ENCODE results near the gene ABL2.
"Not testable (repeated sequence)": the region's sequence is repeated elsewhere in the genome, so short reads cannot be mapped to it uniquely, and the experiment has no call there.

The ABL2 gene

DNA sequence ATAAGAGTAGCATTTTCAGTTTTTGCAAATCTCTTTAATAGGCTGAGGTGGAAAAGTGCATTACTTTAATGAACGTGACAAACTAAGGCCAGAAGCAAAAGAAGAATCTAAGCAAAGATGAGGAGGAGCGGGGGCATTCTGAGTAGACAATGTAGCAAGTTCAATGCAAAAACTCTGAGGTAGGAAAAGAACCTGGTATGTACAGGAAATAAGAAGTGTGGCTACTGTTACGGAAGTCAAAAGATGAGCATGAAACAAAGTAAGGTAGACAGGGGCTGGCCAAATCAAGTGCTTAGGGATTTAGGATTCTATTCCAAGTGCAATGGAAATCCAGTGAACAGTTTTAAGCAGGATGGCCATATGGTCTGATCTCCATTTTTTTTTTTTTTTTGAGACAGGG is 84.0 kb downstream of the ABL2 start:
- H3K9me3 ChIP-seq (ENCODE audit: insufficient read depth, low read length): 0 out of 2 replicates have a peak, but pooled peaks cover under 1% of the 10 kb centered on the region
- H3K4me1 ChIP-seq (ENCODE audit: insufficient read depth, insufficient read length): no peaks in the 10 kb centered on the region
- DNase-seq (ENCODE audit: low read depth, low spot score): no peak
- no peak overlapping the region for H3K9ac ChIP-seq (ENCODE audit: insufficient read length, low read depth)
- TF ChIP-seq YY1 (IDR thresholded peaks at IDR 0.05; ENCODE audit: insufficient read depth, insufficient read length) (no peak), SUZ12 (IDR thresholded peaks at IDR 0.05; ENCODE audit: extremely low read depth, insufficient read depth, insufficient read length) (no peak), ZNF274 (IDR thresholded peaks at IDR 0.05; ENCODE audit: low read depth, low read length) (no peak)
- H3K4me3 ChIP-seq (ENCODE audit: insufficient read length, low read depth): no peak overlapping the region
- H3K36me3 ChIP-seq (ENCODE audit: insufficient read depth, insufficient read length, low read length): peaks cover 9% of the 10 kb centered on the region
- H3K27me3 ChIP-seq (ENCODE audit: insufficient read depth, insufficient read length): no peaks in the 10 kb centered on the region

DNA sequence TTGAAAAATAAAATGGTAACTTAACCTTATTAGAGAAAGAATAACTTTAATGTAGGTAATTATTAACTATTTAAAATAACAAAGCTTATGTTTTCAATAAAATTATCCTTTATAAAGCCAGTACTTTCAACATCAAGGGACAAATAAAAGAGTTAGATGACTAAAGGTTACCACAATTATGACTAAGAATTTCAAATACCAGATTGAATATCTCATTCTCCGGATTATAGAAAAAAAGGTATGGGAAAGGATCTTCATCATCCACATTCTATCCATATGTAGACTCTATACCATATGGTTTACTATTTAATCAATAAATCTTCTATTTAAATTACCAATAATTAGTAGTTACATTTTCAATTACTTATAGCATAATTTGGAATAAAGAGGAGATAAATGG is 84.9 kb downstream of the ABL2 start:
- H3K36me3 ChIP-seq (ENCODE audit: insufficient read depth, insufficient read length, low read length): peaks cover 11% of the 10 kb centered on the region
- no peak for DNase-seq (ENCODE audit: low read depth, low spot score)
- TF ChIP-seq YY1 (IDR thresholded peaks at IDR 0.05; ENCODE audit: insufficient read depth, insufficient read length) (no peak), SUZ12 (IDR thresholded peaks at IDR 0.05; ENCODE audit: extremely low read depth, insufficient read depth, insufficient read length) (no peak), ZNF274 (IDR thresholded peaks at IDR 0.05; ENCODE audit: low read depth, low read length) (no peak)
- no peak overlapping the region for H3K9ac ChIP-seq (ENCODE audit: insufficient read length, low read depth)
- H3K9me3 ChIP-seq (ENCODE audit: insufficient read depth, low read length): peaks cover 9% of the 10 kb centered on the region
- no peaks in the 10 kb centered on the region for H3K27me3 ChIP-seq (ENCODE audit: insufficient read depth, insufficient read length)
- H3K4me3 ChIP-seq (ENCODE audit: insufficient read length, low read depth): no peak overlapping the region
- no peaks in the 10 kb centered on the region for H3K4me1 ChIP-seq (ENCODE audit: insufficient read depth, insufficient read length)

DNA sequence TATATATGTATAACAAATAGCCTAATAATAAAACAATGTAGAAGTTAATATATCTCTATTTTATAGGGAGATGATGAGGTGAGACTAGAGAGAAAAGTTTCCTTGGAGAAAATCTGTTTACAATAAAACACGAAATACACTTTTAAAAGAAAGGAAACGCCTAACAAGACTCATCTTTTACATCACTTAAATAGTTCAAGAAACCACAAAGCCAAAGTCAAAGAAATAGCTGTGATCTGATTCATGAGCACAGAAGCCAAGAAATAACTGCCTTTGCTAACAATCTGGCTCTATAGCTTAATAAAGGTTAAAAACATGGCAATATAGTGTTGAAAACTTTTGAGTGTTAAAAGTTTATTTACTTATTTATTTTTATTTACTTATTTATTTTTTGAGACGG is 86.2 kb downstream of the ABL2 start:
- DNase-seq (ENCODE audit: low read depth, low spot score): no peak
- Histone ChIP-seq H3K9me3 (ENCODE audit: insufficient read depth, low read length) (peaks cover 22% of the 10 kb centered on the region), H3K36me3 (ENCODE audit: insufficient read depth, insufficient read length, low read length) (peaks cover 14% of the 10 kb centered on the region), H3K27me3 (ENCODE audit: insufficient read depth, insufficient read length) (no peaks in the 10 kb centered on the region), H3K9ac (ENCODE audit: insufficient read length, low read depth) (no peak overlapping the region), H3K4me1 (ENCODE audit: insufficient read depth, insufficient read length) (no peaks in the 10 kb centered on the region), H3K4me3 (ENCODE audit: insufficient read length, low read depth) (no peak overlapping the region)
- TF ChIP-seq YY1 (IDR thresholded peaks at IDR 0.05; ENCODE audit: insufficient read depth, insufficient read length) (no peak), SUZ12 (IDR thresholded peaks at IDR 0.05; ENCODE audit: extremely low read depth, insufficient read depth, insufficient read length) (no peak), ZNF274 (IDR thresholded peaks at IDR 0.05; ENCODE audit: low read depth, low read length) (no peak)

DNA sequence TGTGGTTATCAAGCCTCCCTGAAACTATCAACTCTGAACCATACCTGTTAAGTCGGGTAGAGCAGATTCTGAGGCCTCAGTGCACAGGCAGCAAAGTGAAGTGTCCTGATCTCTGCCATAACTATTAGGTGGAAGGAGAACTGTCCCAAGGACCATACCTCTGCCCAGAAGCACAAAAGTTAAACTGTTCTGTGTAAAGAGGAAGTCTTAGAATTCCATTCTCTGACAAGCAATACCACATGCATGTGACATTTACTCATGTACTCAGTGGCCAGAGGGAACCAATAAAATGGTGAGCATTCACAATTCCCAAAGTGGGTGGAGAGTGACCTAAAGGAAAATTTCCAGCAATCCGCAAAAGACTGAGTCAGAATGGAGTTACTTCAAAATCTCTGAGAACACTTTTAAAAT is 86.6 kb downstream of the ABL2 start:
- Histone ChIP-seq H3K9ac (ENCODE audit: insufficient read length, low read depth) (no peak overlapping the region), H3K27me3 (ENCODE audit: insufficient read depth, insufficient read length) (no peaks in the 10 kb centered on the region), H3K4me1 (ENCODE audit: insufficient read depth, insufficient read length) (no peaks in the 10 kb centered on the region), H3K4me3 (ENCODE audit: insufficient read length, low read depth) (no peak overlapping the region), H3K9me3 (ENCODE audit: insufficient read depth, low read length) (peaks cover 27% of the 10 kb centered on the region), H3K36me3 (ENCODE audit: insufficient read depth, insufficient read length, low read length) (peaks cover 14% of the 10 kb centered on the region)
- TF ChIP-seq YY1 (IDR thresholded peaks at IDR 0.05; ENCODE audit: insufficient read depth, insufficient read length) (no peak), ZNF274 (IDR thresholded peaks at IDR 0.05; ENCODE audit: low read depth, low read length) (no peak), SUZ12 (IDR thresholded peaks at IDR 0.05; ENCODE audit: extremely low read depth, insufficient read depth, insufficient read length) (no peak)
- DNase-seq (ENCODE audit: low read depth, low spot score): no peak

DNA sequence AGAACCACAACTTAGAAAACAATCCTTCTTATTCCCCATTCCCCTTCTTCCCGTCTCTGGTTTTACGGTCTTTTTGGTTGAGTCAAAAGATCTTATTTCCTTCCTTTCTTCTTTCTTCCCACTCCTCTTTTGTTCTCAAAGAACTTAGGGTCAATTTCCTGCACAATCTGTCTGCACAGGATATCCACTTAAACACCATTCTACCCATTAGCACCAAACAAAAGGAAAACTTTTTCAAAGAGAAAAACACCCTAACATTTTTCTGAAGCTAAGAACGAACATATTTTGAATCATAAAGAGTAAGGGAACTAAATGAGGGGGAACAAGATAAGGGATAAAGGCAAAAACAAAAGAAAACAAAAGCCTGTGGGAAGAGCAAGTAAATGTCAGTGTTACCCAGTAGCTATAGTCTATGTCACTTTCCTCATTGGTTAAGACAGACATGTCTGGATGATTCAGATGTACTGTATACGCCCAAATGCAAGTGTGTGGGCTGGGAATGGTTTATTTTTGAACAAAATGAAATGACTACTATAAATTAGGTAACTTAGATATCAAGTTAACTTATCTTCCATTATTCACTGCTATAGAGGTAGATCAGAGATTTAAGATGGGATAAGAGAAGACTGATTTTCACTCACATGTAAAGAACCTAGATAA is 87.8 kb downstream of the ABL2 start:
- TF ChIP-seq YY1 (IDR thresholded peaks at IDR 0.05; ENCODE audit: insufficient read depth, insufficient read length) (no peak), ZNF274 (IDR thresholded peaks at IDR 0.05; ENCODE audit: low read depth, low read length) (no peak), SUZ12 (IDR thresholded peaks at IDR 0.05; ENCODE audit: extremely low read depth, insufficient read depth, insufficient read length) (no peak)
- H3K36me3 ChIP-seq (ENCODE audit: insufficient read depth, insufficient read length, low read length): peaks cover 17% of the 10 kb centered on the region
- no peaks in the 10 kb centered on the region for H3K27me3 ChIP-seq (ENCODE audit: insufficient read depth, insufficient read length)
- H3K4me1 ChIP-seq (ENCODE audit: insufficient read depth, insufficient read length): no peaks in the 10 kb centered on the region
- no peak overlapping the region for H3K9ac ChIP-seq (ENCODE audit: insufficient read length, low read depth)
- peaks cover 38% of the 10 kb centered on the region for H3K9me3 ChIP-seq (ENCODE audit: insufficient read depth, low read length)
- no peak overlapping the region for H3K4me3 ChIP-seq (ENCODE audit: insufficient read length, low read depth)
- no peak for DNase-seq (ENCODE audit: low read depth, low spot score)

DNA sequence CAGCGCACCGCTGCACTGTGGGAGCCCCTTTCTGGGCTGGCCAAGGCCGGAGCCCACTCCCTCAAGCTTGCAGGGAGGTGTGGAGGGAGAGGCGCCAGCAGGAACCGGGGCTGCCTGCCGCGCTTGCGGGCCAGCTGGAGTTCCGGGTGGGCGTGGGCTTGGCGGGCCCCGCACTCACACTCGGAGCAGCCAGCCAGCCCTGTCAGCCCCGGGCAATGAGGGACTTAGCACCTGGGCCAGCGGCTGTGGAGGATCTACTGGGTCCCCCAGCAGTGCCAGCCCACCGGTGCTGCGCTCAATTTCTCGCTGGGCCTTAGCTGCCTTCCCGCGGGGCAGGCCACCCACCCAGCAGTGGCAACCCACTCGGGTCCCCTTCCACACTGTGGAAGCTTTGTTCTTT is 90.7 kb downstream of the ABL2 start:
- H3K4me3 ChIP-seq (ENCODE audit: insufficient read length, low read depth); DNase-seq (ENCODE audit: low read depth, low spot score); H3K4me1 ChIP-seq (ENCODE audit: insufficient read depth, insufficient read length); H3K9ac ChIP-seq (ENCODE audit: insufficient read length, low read depth); H3K27me3 ChIP-seq (ENCODE audit: insufficient read depth, insufficient read length): not testable (repeated sequence)
- Histone ChIP-seq H3K36me3 (ENCODE audit: insufficient read depth, insufficient read length, low read length) (peaks cover 19% of the 10 kb centered on the region), H3K9me3 (ENCODE audit: insufficient read depth, low read length) (peaks cover 40% of the 10 kb centered on the region)

DNA sequence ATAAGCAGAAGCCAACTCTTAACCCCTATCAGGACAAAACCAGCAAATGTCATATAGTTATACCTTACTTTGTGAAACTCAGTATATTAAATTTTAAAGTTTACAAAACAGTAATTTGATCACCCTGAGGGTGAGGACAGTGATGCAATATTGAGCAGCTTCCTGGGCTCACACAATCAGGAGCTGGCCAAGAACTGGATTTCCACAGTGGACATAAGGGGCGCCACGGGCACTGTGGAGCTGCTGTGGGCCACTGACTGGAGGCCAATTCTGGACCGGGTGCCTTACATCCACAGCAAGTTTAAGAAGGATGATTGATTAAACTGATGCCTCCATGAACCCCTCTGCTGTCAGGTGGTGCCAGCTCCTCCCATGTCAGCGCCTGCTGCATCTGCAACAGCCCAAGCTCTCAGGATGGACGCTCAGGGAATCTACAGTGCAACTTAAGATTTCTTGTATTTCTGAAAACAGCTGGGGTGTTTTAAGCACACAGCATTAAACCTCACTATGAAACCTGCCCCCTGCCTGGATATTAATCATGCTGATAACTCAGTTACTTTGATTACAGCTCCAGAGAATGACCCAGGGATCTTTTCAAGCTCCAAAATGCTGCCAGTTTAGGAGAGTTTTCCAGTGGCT is 91.7 kb downstream of the ABL2 start:
- H3K27me3 ChIP-seq (ENCODE audit: insufficient read depth, insufficient read length): no peaks in the 10 kb centered on the region
- no peak overlapping the region for H3K9ac ChIP-seq (ENCODE audit: insufficient read length, low read depth)
- no peaks in the 10 kb centered on the region for H3K4me1 ChIP-seq (ENCODE audit: insufficient read depth, insufficient read length)
- peaks cover 21% of the 10 kb centered on the region for H3K36me3 ChIP-seq (ENCODE audit: insufficient read depth, insufficient read length, low read length)
- TF ChIP-seq SUZ12 (IDR thresholded peaks at IDR 0.05; ENCODE audit: extremely low read depth, insufficient read depth, insufficient read length): no peak
- no peak for DNase-seq (ENCODE audit: low read depth, low spot score)
- no peak overlapping the region for H3K4me3 ChIP-seq (ENCODE audit: insufficient read length, low read depth)
- H3K9me3 ChIP-seq (ENCODE audit: insufficient read depth, low read length): peaks cover 40% of the 10 kb centered on the region

DNA sequence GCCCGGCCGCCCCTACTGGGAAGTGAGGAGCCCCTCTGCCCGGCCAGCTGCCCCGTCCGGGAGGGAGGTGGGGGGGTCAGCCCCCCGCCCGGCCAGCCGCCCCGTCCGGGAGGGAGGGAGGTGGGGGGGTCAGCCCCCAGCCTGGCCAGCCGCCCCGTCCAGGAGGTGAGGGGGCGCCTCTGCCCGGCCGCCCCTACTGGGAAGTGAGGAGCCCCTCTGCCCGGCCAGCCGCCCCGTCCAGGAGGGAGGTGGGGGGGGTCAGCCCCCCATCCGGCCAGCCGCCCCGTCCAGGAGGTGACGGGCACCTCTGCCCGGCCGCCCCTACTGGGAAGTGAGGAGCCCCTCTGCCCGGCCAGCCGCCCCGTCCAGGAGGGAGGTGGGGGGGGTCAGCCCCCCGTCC is 93.8 kb downstream of the ABL2 start:
- not testable (repeated sequence) for H3K4me3 ChIP-seq (ENCODE audit: insufficient read length, low read depth)

DNA sequence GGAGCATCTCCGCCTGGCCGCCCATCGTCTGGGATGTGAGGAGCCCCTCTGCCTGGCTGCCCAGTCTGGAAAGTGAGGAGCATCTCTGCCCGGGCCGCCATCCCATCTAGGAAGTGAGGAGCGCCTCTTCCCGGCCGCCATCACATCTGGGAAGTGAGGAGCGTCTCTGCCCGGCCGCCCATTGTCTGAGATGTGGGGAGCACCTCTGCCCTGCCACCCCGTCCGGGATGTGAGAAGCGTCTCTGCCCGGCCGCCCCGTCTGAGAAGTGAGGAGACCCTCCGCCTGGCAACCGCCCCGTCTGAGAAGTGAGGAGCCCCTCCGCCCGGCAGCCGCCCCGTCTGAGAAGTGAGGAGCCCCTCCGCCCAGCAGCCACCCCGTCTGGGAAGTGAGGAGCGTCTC is 94.3 kb downstream of the ABL2 start:
- Histone ChIP-seq H3K36me3 (ENCODE audit: insufficient read depth, insufficient read length, low read length) (peaks cover 28% of the 10 kb centered on the region), H3K9me3 (ENCODE audit: insufficient read depth, low read length) (peaks cover 36% of the 10 kb centered on the region)
- H3K27me3 ChIP-seq (ENCODE audit: insufficient read depth, insufficient read length); DNase-seq (ENCODE audit: low read depth, low spot score); H3K4me3 ChIP-seq (ENCODE audit: insufficient read length, low read depth); H3K9ac ChIP-seq (ENCODE audit: insufficient read length, low read depth); H3K4me1 ChIP-seq (ENCODE audit: insufficient read depth, insufficient read length): not testable (repeated sequence)

More for the DNA sequence above, 93.8 kb downstream of the ABL2 start:
- H3K9me3 ChIP-seq (ENCODE audit: insufficient read depth, low read length): peaks cover 40% of the 10 kb centered on the region
- H3K27me3 ChIP-seq (ENCODE audit: insufficient read depth, insufficient read length); H3K9ac ChIP-seq (ENCODE audit: insufficient read length, low read depth); H3K4me1 ChIP-seq (ENCODE audit: insufficient read depth, insufficient read length); DNase-seq (ENCODE audit: low read depth, low spot score): not testable (repeated sequence)
- H3K36me3 ChIP-seq (ENCODE audit: insufficient read depth, insufficient read length, low read length): peaks cover 24% of the 10 kb centered on the region
